ENCODE results near the gene BAHCC1.

The BAHCC1 gene

GRCh38 chr17:81514489-81514738, 119.2 kb downstream of the BAHCC1 start:
- Histone ChIP-seq H3K9me3 (ENCODE audit: control insufficient read depth, insufficient read depth, low read length) (no peaks in the 10 kb centered on the region), H3K36me3 (ENCODE audit: control insufficient read depth, low read length) (peaks cover 43% of the 10 kb centered on the region), H3K79me2 (ENCODE audit: control insufficient read depth, low read length) (peaks cover 65% of the 10 kb centered on the region), H3K4me1 (ENCODE audit: control insufficient read depth, low read length) (peaks cover 70% of the 10 kb centered on the region), H3K27me3 (ENCODE audit: control insufficient read depth, low read length) (no peaks in the 10 kb centered on the region), H3K27ac (ENCODE audit: low read depth, low read length) (peak overlapping the region; percentile 93), H3K4me2 (ENCODE audit: low read length) (peak overlapping the region; percentile 84), H3K9me2 (replicated peaks; ENCODE audit: control insufficient read depth, low read length) (no peaks in the 10 kb centered on the region), H3K4me3 (ENCODE audit: low read length) (peak overlapping the region; percentile 88), H4K20me1 (ENCODE audit: control insufficient read depth, insufficient read depth, low read depth, low read length) (peaks cover 30% of the 10 kb centered on the region), H3F3A (ENCODE audit: control insufficient read depth, insufficient read depth) (peaks cover 70% of the 10 kb centered on the region)
- TF ChIP-seq EZH2phosphoT487 (IDR thresholded peaks at IDR 0.05; ENCODE audit: borderline replicate concordance, low read length), result no peak
- TF ChIP-seq CTCF (IDR thresholded peaks at IDR 0.05; ENCODE audit: low read depth, low read length, poor library complexity, severe bottlenecking), result no peak

DNA sequence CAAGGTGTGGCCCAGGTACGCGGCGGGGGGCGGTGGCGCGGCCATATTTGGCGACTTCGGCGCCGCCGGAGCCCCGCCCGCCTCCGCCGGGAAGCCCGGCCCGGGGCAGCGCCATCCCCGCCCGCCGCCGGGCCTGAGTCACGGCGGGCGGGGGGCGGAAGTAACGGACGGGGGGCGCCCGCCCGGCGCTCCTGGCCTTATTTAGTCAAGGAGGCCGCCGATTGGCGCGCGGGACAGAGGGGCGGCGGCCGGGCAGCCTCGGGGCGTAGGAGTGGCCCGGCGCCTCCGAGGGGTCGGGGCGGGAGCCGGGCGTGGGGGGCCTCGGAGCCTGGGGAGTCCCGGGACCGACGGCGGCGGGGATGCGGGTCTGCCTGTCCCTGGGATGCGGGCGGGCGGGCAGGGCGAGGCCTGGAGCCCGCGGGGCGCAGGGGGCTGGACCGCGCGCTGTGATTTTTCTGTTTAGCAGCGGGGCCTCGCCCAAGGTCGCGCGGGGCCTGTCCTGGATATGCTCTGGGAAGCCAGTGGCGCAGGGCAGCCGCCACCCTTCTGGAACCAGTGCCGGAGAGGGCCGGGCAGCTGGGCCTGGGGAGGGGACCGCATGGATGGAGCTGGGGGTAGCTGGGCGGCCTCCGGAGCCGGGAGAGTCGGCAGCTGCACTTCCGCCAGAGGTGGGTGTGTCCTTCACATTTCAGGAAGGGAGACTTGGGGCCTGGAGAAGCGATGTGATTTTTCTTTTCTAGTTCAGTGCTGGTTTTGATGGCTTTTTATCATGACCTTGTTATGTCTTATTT, 119.7 kb downstream of the BAHCC1 start:
- H3K9me3 ChIP-seq (ENCODE audit: control insufficient read depth, insufficient read depth, low read length), result no peaks in the 10 kb centered on the region
- peaks cover 70% of the 10 kb centered on the region for H3K4me1 ChIP-seq (ENCODE audit: control insufficient read depth, low read length)
- H3F3A ChIP-seq (ENCODE audit: control insufficient read depth, insufficient read depth), result peaks cover 65% of the 10 kb centered on the region
- H3K27me3 ChIP-seq (ENCODE audit: control insufficient read depth, low read length), result no peaks in the 10 kb centered on the region
- peak overlapping the region; percentile 84 for H3K4me2 ChIP-seq (ENCODE audit: low read length)
- peak overlapping the region; percentile 93 for H3K27ac ChIP-seq (ENCODE audit: low read depth, low read length)
- peaks cover 60% of the 10 kb centered on the region for H3K79me2 ChIP-seq (ENCODE audit: control insufficient read depth, low read length)
- peak overlapping the region; percentile 88 for H3K4me3 ChIP-seq (ENCODE audit: low read length)
- TF ChIP-seq CTCF (IDR thresholded peaks at IDR 0.05; ENCODE audit: low read depth, low read length, poor library complexity, severe bottlenecking) (no peak), EZH2phosphoT487 (IDR thresholded peaks at IDR 0.05; ENCODE audit: borderline replicate concordance, low read length) (no peak)
- no peaks in the 10 kb centered on the region for H3K9me2 ChIP-seq (replicated peaks; ENCODE audit: control insufficient read depth, low read length)
- peaks cover 25% of the 10 kb centered on the region for H4K20me1 ChIP-seq (ENCODE audit: control insufficient read depth, insufficient read depth, low read depth, low read length)
- H3K36me3 ChIP-seq (ENCODE audit: control insufficient read depth, low read length), result peaks cover 38% of the 10 kb centered on the region

GRCh38 chr17:81515530-81516041, 120.3 kb downstream of the BAHCC1 start:
- Histone ChIP-seq H3K4me2 (ENCODE audit: low read length) (peak overlapping the region; percentile 84), H4K20me1 (ENCODE audit: control insufficient read depth, insufficient read depth, low read depth, low read length) (peaks cover 18% of the 10 kb centered on the region), H3F3A (ENCODE audit: control insufficient read depth, insufficient read depth) (peaks cover 62% of the 10 kb centered on the region), H3K79me2 (ENCODE audit: control insufficient read depth, low read length) (peaks cover 54% of the 10 kb centered on the region), H3K27me3 (ENCODE audit: control insufficient read depth, low read length) (no peaks in the 10 kb centered on the region), H3K9me3 (ENCODE audit: control insufficient read depth, insufficient read depth, low read length) (no peaks in the 10 kb centered on the region), H3K9me2 (replicated peaks; ENCODE audit: control insufficient read depth, low read length) (no peaks in the 10 kb centered on the region), H3K36me3 (ENCODE audit: control insufficient read depth, low read length) (peaks cover 32% of the 10 kb centered on the region), H3K4me1 (ENCODE audit: control insufficient read depth, low read length) (peaks cover 69% of the 10 kb centered on the region), H3K4me3 (ENCODE audit: low read length) (peak overlapping the region; percentile 88), H3K27ac (ENCODE audit: low read depth, low read length) (peak overlapping the region; percentile 93)
- TF ChIP-seq EZH2phosphoT487 (IDR thresholded peaks at IDR 0.05; ENCODE audit: borderline replicate concordance, low read length), result no peak
- TF ChIP-seq CTCF (IDR thresholded peaks at IDR 0.05; ENCODE audit: low read depth, low read length, poor library complexity, severe bottlenecking), result no peak
